Measurements from ENCODE around the gene IL9.

Gene IL9

GRCh38 chr5:135895474-135896006 is at the start of gene IL9:
IL9 (minus strand) TSS chr5:135895841; CDS start chr5:135895816, 25 bp downstream.
- no peak for DNase-seq

- DNase-seq = no peak
These were observed 49.4 kb upstream of the IL9 start for GRCh38 chr5:135944967-135945560.

DNA sequence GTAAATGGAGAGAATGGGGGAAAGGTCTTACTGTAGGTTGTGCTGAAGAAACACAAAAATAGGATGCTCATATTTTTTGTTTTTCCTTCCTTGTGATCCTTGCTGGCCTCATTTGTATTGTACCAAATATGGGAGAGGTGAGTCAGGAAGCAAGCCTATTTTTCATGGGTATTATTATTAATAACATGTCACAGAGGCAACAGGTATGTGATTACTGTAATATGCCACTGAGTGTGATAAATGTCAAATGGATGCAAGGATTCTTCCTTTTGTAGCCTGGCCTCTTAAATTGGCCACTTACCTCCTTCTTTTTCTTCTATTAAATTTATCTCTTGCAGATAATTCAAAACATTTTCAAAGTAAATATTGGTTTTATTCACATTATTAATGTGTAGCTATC is 48.9 kb upstream of the IL9 start:
- no peak for DNase-seq

GRCh38 chr5:135942202-135942771 is 46.6 kb upstream of the IL9 start:
- no peak for DNase-seq

GRCh38 chr5:135941711-135942110 is 46.1 kb upstream of the IL9 start:
- no peak for DNase-seq

GRCh38 chr5:135937245-135937911 is 41.7 kb upstream of the IL9 start:
- no peak for DNase-seq

GRCh38 chr5:135934939-135935338 is 39.3 kb upstream of the IL9 start:
- no peak for DNase-seq

GRCh38 chr5:135930949-135931295 is 35.3 kb upstream of the IL9 start:
- no peak for DNase-seq

DNA sequence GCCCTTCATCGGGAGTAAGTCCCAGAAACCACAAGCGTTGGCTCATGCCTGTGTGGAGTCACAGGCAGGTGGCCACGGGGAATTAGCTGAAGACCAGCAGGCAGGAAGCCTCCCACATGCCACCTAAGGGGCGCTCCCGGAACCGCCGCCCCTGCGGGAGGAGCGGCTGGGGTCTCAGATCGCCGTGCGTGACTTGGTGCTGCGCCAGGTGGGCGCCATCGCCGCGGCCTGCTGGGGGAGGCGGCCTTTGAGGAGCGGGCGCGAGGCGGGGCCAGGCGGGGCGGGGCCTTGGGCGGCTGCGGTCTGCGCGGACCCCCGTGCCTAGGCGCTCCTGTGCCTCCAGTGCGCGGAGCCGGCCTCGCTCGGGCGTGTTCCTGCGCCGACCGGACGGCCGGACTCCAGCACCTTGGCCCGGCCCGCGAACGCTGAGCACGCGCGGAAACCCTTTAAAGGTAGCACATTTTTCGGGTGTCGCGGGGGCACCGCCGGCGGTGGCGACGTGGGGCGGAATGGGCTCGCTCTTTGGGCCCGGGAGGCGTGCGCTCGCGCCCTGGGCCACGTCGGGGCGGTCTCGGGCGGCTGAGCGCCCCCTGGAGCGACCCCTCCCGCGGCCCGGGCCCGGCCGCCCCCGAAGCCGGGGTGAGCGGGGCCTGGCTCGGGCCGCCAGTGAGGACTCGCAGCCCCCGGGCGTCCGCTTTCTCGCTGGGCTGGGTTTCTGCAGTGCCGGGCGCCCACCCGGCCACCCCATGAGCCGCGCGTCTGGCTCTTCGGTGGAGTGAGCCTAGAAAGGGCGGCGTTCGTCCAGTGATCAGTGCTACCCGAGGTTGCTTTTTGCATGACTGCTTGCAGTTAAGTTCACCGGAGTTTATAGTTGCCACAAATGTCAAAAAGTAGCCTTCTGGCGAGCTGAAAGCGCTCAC is 34.6 kb upstream of the IL9 start:
- DNase-seq = no peak

- no peak for DNase-seq
These were observed 25.7 kb upstream of the IL9 start for GRCh38 chr5:135921388-135921787.

DNA sequence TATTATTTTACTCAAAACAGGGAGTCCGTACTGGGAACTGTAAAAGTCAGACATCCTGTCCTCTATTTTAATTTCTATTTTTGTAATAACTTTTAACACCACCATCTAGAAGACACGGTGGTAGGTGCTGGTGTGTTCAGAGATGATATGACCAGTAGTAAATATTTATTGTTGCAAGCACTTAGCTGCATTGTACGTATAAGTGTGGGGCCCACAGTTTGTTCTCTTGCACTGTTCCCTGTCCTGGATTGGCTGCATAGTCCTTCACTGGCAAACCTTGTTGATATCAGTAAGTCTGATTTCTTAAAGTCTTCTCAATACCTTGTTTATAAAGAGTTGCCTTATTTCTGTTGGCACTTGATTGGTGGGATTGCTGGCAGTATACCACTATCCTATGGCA is 24.6 kb upstream of the IL9 start:
- no peak for DNase-seq

DNA sequence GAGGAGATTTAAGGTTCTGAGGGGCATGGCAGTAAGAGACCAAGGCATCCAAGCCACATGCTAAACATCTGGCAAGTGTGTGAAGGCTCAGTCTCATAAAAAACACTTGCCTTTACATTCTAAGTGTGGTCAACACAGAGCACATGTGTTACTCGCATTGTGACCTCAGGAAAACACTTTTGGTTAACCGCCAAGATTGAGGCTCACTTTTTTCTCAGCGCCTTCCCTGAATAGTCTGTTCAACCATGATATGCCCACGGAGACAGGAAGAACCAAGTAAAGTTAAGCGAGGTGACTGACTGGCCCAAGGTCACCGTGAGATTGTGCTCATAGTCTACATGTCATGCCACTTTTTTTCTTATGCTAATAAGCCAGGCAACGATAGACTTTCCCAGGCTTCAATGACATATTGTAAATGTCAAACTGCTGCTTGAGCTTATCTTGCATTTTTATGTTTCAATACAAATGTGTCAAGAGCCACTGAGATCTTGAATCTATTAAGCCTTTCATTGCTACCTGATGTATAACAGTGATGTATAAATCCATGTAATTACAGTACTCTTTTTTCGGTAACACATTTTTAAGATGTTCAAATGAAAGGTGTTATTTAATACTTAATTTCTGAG is 21.1 kb upstream of the IL9 start:
- DNase-seq = no peak

GRCh38 chr5:135915466-135916001 is 19.9 kb upstream of the IL9 start:
- no peak for DNase-seq

- no peak for DNase-seq
These were observed 18.3 kb upstream of the IL9 start for GRCh38 chr5:135913713-135914626.

GRCh38 chr5:135905144-135905543 is 9.5 kb upstream of the IL9 start:
- DNase-seq = no peak

GRCh38 chr5:135901633-135902032 is 6.0 kb upstream of the IL9 start:
- no peak for DNase-seq

GRCh38 chr5:135900276-135900675 is 4.6 kb upstream of the IL9 start:
- no peak for DNase-seq

DNA sequence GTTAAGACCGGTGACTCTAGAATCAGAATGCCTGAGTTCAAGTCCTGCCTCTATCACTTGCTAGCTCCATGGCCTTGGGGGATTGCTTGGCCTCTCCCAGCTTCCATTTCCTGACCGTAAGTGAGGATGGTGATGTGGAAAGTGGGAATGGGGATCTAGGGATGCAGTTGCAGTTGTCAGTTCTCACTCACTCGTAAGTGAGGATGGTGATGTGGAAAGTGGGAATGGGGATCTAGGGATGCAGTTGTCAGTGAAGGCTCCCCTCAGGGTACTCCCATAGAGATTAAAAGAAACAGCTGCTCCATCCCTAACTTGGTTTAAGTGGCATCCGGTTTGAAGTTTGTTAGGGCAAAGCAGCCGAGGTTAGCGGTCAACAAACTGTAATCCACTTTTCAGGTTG is 3.0 kb upstream of the IL9 start:
- no peak for DNase-seq

DNA sequence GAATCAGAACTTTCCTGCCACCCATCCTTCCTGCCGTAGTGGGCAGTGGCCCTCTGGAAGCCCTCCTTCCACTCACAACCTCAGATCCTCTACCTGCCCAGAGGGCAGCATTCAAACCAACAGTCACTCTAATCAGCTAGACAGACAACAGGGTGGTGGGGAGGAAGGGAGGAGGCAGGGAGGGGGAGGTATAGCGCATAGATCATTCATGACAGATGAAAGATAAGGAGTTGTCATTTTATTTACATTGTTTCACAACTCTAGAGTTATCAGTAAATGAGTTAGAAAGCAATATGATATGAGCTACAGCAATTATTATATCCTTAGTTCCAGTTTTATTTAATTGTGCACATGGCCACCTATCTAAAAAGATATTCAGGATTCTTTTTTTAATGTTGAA is 852 bp downstream of the IL9 start:
- no peak for DNase-seq

GRCh38 chr5:135894276-135894675 is 1.4 kb downstream of the IL9 start:
- no peak for DNase-seq

DNA sequence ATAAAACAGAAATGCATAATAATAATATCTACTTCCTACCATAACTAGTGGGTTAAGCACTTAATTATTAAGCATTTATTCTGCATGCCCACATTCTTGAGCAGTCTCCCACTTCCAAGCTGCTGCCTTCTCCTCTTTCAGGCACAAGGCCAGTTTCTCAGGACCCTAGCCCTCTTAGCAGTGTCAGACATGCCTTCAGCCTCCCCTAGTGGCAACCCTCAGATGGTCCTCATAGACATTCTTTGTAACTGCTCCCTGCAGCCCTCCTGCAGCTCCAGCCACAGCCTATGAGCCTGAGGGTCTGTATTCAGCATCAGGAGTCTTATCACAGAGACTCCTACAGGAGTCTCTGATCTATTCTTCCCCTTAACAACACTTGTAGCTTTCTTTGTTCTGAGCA is 3.9 kb downstream of the IL9 start:
- DNase-seq = no peak

- DNase-seq = no peak
These were observed 4.4 kb downstream of the IL9 start for GRCh38 chr5:135891268-135891667.

Data from activated T-cell treated with anti-CD3 and anti-CD28 coated beads for 4 hours (primary cell).